H1 (cell line): Measurements from ENCODE around the gene KCNJ12. TPM values are rescaled to one million over a fixed set of nuclear protein-coding genes. Genes with fewer than 3 reads are reported as not detected.

Experiments
- ASH2L ChIP-seq: fragments of 200-600, 300-600 bp; sonication (generic); IDR thresholded peaks from one replicate; pipeline ENCODE4 v1.7.1; 2017; ENCODE audit warnings: low read length
- CBX5 ChIP-seq: fragments of 300-800, 300-1000 bp; sonication (generic); IDR thresholded peaks from 2 replicates; pipeline ENCODE4 v1.7.1; 2016; ENCODE audit warnings: antibody characterized with exemption, low read length, low read depth
- CHD7 ChIP-seq: fragments of 300-600 bp; sonication (generic); IDR thresholded peaks from 2 replicates; pipeline ENCODE4 v1.7.1; 2012; ENCODE audit warnings: low read length, moderate library complexity, mild to moderate bottlenecking, inconsistent platforms; ENCODE audit not compliant: insufficient replicate concordance
- KDM1A ChIP-seq: fragments of 200-600, 300-600 bp; sonication (generic); IDR thresholded peaks from 2 replicates; pipeline ENCODE4 v1.7.1; 2016; ENCODE audit warnings: mild to moderate bottlenecking, low read length, borderline replicate concordance
- NRF1 ChIP-seq: IDR thresholded peaks from 2 replicates; pipeline ENCODE4 v1.6.1; 2011; ENCODE audit warnings: mild to moderate bottlenecking, low read depth, low read length, improper control_type of control experiment
- SIRT6 ChIP-seq: IDR thresholded peaks from one replicate; pipeline ENCODE4 v1.7.1; 2012; ENCODE audit warnings: low read length, inconsistent platforms
- SP1 ChIP-seq: IDR thresholded peaks from 2 replicates; pipeline ENCODE4 v1.6.1; 2011; ENCODE audit warnings: low read depth, low read length
- SUZ12 ChIP-seq: fragments of 200-600 bp; sonication (generic); IDR thresholded peaks from 2 replicates; pipeline ENCODE4 v1.6.1; 2012; ENCODE audit warnings: mild to moderate bottlenecking, inconsistent platforms, low read length, moderate library complexity, mixed read lengths
- USF2 ChIP-seq: IDR thresholded peaks from 2 replicates; pipeline ENCODE4 v1.6.1; 2011; ENCODE audit warnings: low read length, improper control_type of control experiment
- polyA plus RNA-seq, 7 experiments: library from polyadenylated mRNA; depleted of rRNA in 3 of 7; stranded (reverse) in 5 of 7; unstranded in 2 of 7; fragments of >200 nt in 5 of 7; fragments of 200-250 nt in 2 of 7; gene quantifications; 1 replicate in 5 of 7; 2 replicates in 1 of 7; 4 replicates in 1 of 7; pipeline versions ENCODE4 v1.2.1 to v1.2.3, GENCODE V29; 2011 to 2013; ENCODE audit warnings: missing spikeins in 2 of 7, mixed read lengths in 2 of 7
- total RNA-seq: library from RNA; stranded (reverse); fragmentation: NEBNext Ultra II Directional; extraction: Animal tissue kit (Norgen Biotek cat#: 25700); gene quantifications from 2 replicates; pipeline ENCODE4 v1.2.1, GENCODE V29; 2021

The KCNJ12 gene
- total and polyA plus RNA-seq, 2 of the 8 experiments (the other 6 are each of a cell fraction or from before 2014, with no cell fraction given) = 1.2 to 1.5 TPM

GRCh38 chr17:21370430-21370829 is 5.7 kb upstream of the KCNJ12 start (continued):
- TF ChIP-seq CHD7 (no peak), NRF1 (no peak), KDM1A (no peak), SIRT6 (no peak), USF2 (no peak), SP1 (no peak), ASH2L (no peak), SUZ12 (no peak), CBX5 (no peak)
